DND-41 (cell line): Measurements from ENCODE around the gene ADH4.

ENCODE experiments used
- CTCF ChIP-seq: IDR thresholded peaks from 2 replicates; pipeline ENCODE4 v1.5.1; 2012; ENCODE audit warnings: borderline replicate concordance, low read length, moderate library complexity, mild to moderate bottlenecking; ENCODE audit not compliant: poor library complexity, severe bottlenecking; ENCODE audit errors: extremely low read depth
- EZH2 ChIP-seq: IDR thresholded peaks from 3 replicates; pipeline ENCODE4 v1.6.1; 2012; ENCODE audit warnings: borderline replicate concordance, low read depth, mild to moderate bottlenecking, moderate library complexity, low read length, inconsistent platforms; ENCODE audit not compliant: severe bottlenecking

GRCh38 chr4:99131378-99131777 lies 12.7 kb downstream of the ADH4 start:
- no peak for TF ChIP-seq EZH2
- TF ChIP-seq CTCF = no peak
